ENCODE results near the gene ANO8.

DNA sequence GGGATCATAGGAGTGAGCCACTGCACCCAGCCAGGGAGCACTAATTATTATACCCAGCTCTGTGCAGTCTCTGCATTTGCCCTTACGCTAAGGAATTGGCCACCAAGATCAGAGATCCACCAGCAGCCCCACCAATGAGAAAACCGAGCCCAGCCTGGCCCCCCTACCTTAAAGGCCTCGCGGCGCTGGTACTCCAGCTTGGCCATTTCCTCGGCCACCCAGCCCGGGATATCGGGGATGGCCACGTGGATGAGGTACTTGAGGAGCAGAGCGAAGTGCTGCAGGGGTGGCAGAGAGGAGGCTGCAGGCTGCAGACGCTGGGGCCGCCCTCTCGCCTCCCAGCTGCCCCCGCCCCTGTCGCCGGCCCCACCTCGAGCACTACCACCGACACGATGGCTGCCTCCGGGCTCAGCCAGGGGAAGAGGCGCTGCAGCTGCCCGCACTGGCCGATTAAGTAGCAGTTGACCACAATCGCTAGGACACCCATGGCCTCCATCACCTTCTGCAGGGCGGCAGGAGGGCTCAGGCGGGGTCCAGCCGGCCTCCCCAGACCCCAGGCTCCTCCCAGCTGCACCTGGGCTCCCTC is 7.5 kb downstream of the ANO8 start:
- TF ChIP-seq CTCF (IDR thresholded peaks at IDR 0.05) (no peak), EZH2 (IDR thresholded peaks at IDR 0.05; ENCODE audit: borderline replicate concordance, insufficient read depth, low read depth, low read length, poor library complexity, severe bottlenecking) (no peak)

All from B cell (primary cell).